Vagina (tissue), 2 donors: ENCODE data around the gene PTDSS2.

ENCODE experiments used
- CTCF ChIP-seq, 3 experiments: fragments of 450-650 bp in 2 of 3; fragments of 200-600 bp in 1 of 3; sonication (generic) in 1 of 3; IDR thresholded peaks; one replicate each; pipeline ENCODE4 v1.5.1; 2017 to 2019; ENCODE audit warnings: antibody characterized with exemption in 3 of 3, mild to moderate bottlenecking in 2 of 3, moderate library complexity in 2 of 3
- POLR2A ChIP-seq, 2 donors: fragments of 450-650 bp; IDR thresholded peaks; one replicate each; pipeline ENCODE4 v1.6.1; 2017; ENCODE audit warnings: antibody characterized with exemption in 2 of 2, mild to moderate bottlenecking in 2 of 2, moderate library complexity in 2 of 2

- no peak for TF ChIP-seq POLR2A (IDR thresholded peaks at IDR 0.05)
- TF ChIP-seq CTCF (IDR thresholded peaks at IDR 0.05) = no peak
Observed at GRCh38 chr11:528815-529727, 79.0 kb downstream of the PTDSS2 start.
